HG02970 (cell line): ENCODE data around the gene GSS.

Experiments used
- ATAC-seq: cut with Tn5 transposase; IDR thresholded peaks from one replicate; pipeline ENCODE4 v1.9.1; 2021; ENCODE audit warnings: mild to moderate bottlenecking, moderate library complexity, moderate number of reproducible peaks; ENCODE audit not compliant: unreplicated experiment, low FRiP score

The GSS gene

GRCh38 chr20:34994509-34995131 lies 39.0 kb upstream of the GSS start:
- ATAC-seq = no peak

GRCh38 chr20:34993941-34994508 lies 38.4 kb upstream of the GSS start:
- ATAC-seq = no peak

GRCh38 chr20:34992751-34993417 lies 37.3 kb upstream of the GSS start:
- ATAC-seq = no peak

GRCh38 chr20:34990661-34991214 lies 35.1 kb upstream of the GSS start:
- no peak for ATAC-seq

GRCh38 chr20:34990231-34990630 lies 34.6 kb upstream of the GSS start:
- ATAC-seq = no peak

GRCh38 chr20:34989670-34990069 lies 34.1 kb upstream of the GSS start:
- ATAC-seq = no peak

- ATAC-seq = no peak
Observed at GRCh38 chr20:34989118-34989517, 33.5 kb upstream of the GSS start.

GRCh38 chr20:34988191-34988540 lies 32.6 kb upstream of the GSS start:
- no peak for ATAC-seq

- no peak for ATAC-seq
Observed at GRCh38 chr20:34987288-34988190, 31.9 kb upstream of the GSS start.

GRCh38 chr20:34986311-34987287 lies 31.0 kb upstream of the GSS start:
- no peak for ATAC-seq

GRCh38 chr20:34985461-34986310 lies 30.1 kb upstream of the GSS start:
- ATAC-seq = no peak

GRCh38 chr20:34984756-34985261 lies 29.2 kb upstream of the GSS start:
- ATAC-seq = no peak

- no peak for ATAC-seq
Observed at GRCh38 chr20:34983995-34984735, 28.6 kb upstream of the GSS start.

- ATAC-seq = no peak
Observed at GRCh38 chr20:34983089-34983820, 27.6 kb upstream of the GSS start.

- no peak for ATAC-seq
Observed at GRCh38 chr20:34982270-34983088, 26.9 kb upstream of the GSS start.

GRCh38 chr20:34980543-34981233 lies 25.1 kb upstream of the GSS start:
- no peak for ATAC-seq
